B cell (primary cell): Measurements from ENCODE around the gene ATXN1. TPM values are rescaled to one million over a fixed set of nuclear protein-coding genes. Genes with fewer than 3 reads are reported as not detected.

ENCODE experiments used
- ATAC-seq: fragments of 200-7000 bp; cut with Tn5 transposase; one replicate; pipeline ENCODE4 v1.10.0; 2021; ENCODE audit warnings: low read depth, mild to moderate bottlenecking, moderate number of reproducible peaks, moderate library complexity
- CTCF ChIA-PET: fragments of 350-600 bp; sonication (Branson Sonifier 250); formaldehyde crosslinking; loops from one replicate; lab custom pipeline; 2021; ENCODE audit warnings: antibody characterized with exemption, inconsistent platforms; lab: Charles Lee
- POLR2A ChIA-PET: fragments of 350-600 bp; sonication (Branson Sonifier 250); formaldehyde crosslinking; loops from one replicate; lab custom pipeline; 2021; ENCODE audit warnings: antibody characterized with exemption; lab: Charles Lee
- DNase-seq: peaks from one replicate; pipeline ENCODE4 v3.0.0; 2013
- H2AFZ ChIP-seq: 2 replicates; pipeline ENCODE4 v1.6.1; 2012; ENCODE audit warnings: mild to moderate bottlenecking, low read depth, low read length; ENCODE audit not compliant: insufficient read depth, poor library complexity, severe bottlenecking
- H3K27ac ChIP-seq, 2 donors: 1 replicate in 1 of 2; 2 replicates in 1 of 2; pipeline ENCODE4 v1.5.1; 2012 to 2013; ENCODE audit warnings: low read length in 2 of 2, mild to moderate bottlenecking in 2 of 2, moderate library complexity in 1 of 2
- H3K27me3 ChIP-seq, 4 experiments: fragments of 200-600 bp in 1 of 4; sonication (generic) in 1 of 4; replicated peaks in 1 of 4; 1 replicate in 2 of 4; 2 replicates in 2 of 4; pipeline versions ENCODE4 v1.6.1 to v1.7.0; 2013 to 2016; ENCODE audit warnings: low read length in 3 of 4, mild to moderate bottlenecking in 2 of 4, mixed read lengths in 1 of 4, moderate library complexity in 1 of 4; ENCODE audit not compliant: insufficient read depth in 4 of 4, control insufficient read depth in 3 of 4; ENCODE audit errors: control extremely low read depth in 1 of 4
- H3K36me3 ChIP-seq, 2 experiments: replicated peaks in 1 of 2; 1 replicate in 1 of 2; 2 replicates in 1 of 2; pipeline versions ENCODE4 v1.6.1 to v1.7.1; 2013; ENCODE audit warnings: low read length in 1 of 2; ENCODE audit not compliant: insufficient read depth in 2 of 2, control insufficient read depth in 1 of 2; ENCODE audit errors: control extremely low read depth in 1 of 2, extremely low read depth in 1 of 2
- H3K4me1 ChIP-seq, 2 donors: fragments of 200-600 bp in 1 of 2; sonication (generic) in 1 of 2; 1 replicate in 1 of 2; 2 replicates in 1 of 2; pipeline versions ENCODE4 v1.5.1 to v1.6.1; 2013 to 2017; ENCODE audit warnings: low read length in 2 of 2; ENCODE audit not compliant: control insufficient read depth in 2 of 2, insufficient read depth in 2 of 2
- H3K4me2 ChIP-seq: replicated peaks from 2 replicates; pipeline ENCODE3; 2012; ENCODE audit warnings: mild to moderate bottlenecking, low read depth, low read length; ENCODE audit not compliant: poor library complexity, severe bottlenecking
- H3K4me3 ChIP-seq, 5 experiments: fragments of 200-600 bp in 1 of 5; sonication (generic) in 1 of 5; 1 replicate in 3 of 5; 2 replicates in 2 of 5; pipeline versions ENCODE4 v1.5.1 to v1.7.0; 2011 to 2016; ENCODE audit warnings: low read length in 4 of 5, mild to moderate bottlenecking in 4 of 5, low read depth in 2 of 5, control low read depth in 1 of 5, moderate library complexity in 1 of 5; ENCODE audit not compliant: insufficient read depth in 1 of 5; ENCODE audit errors: control extremely low read depth in 1 of 5, extremely low read depth in 1 of 5
- H3K79me2 ChIP-seq: fragments of 200-600 bp; sonication (generic); one replicate; pipeline ENCODE4 v1.6.0; 2016; ENCODE audit warnings: low read length; ENCODE audit not compliant: control insufficient read depth, insufficient read depth
- H3K9ac ChIP-seq: fragments of 200-600 bp; sonication (generic); 2 replicates; pipeline ENCODE4 v1.6.1; 2017; ENCODE audit warnings: mild to moderate bottlenecking, low read length, moderate library complexity
- H3K9me3 ChIP-seq, 3 donors: one replicate each; pipeline versions ENCODE4 v1.6.1 to v1.7.1; 2013; ENCODE audit warnings: low read length in 2 of 3; ENCODE audit not compliant: control insufficient read depth in 2 of 3, insufficient read depth in 1 of 3; ENCODE audit errors: control extremely low read depth in 1 of 3
- H4K20me1 ChIP-seq: 2 replicates; pipeline ENCODE4 v1.6.0; 2012; ENCODE audit warnings: mild to moderate bottlenecking, low read length; ENCODE audit not compliant: insufficient read depth, control insufficient read depth, poor library complexity, severe bottlenecking
- H3K27ac Mint-ChIP-seq: one replicate; pipeline ENCODE4 v1.8.0; 2021; ENCODE audit warnings: mixed read lengths
- H3K27me3 Mint-ChIP-seq: one replicate; pipeline ENCODE4 v1.8.0; 2021; ENCODE audit warnings: mixed read lengths
- H3K4me1 Mint-ChIP-seq: one replicate; pipeline ENCODE4 v1.8.0; 2021; ENCODE audit warnings: mixed read lengths
- H3K4me3 Mint-ChIP-seq: one replicate; pipeline ENCODE4 v1.8.0; 2021; ENCODE audit warnings: mixed read lengths
- H3K9me3 Mint-ChIP-seq: one replicate; pipeline ENCODE4 v1.8.0; 2022; ENCODE audit warnings: mixed read lengths; ENCODE audit not compliant: insufficient read depth
- EZH2 ChIP-seq: IDR thresholded peaks from 2 replicates; pipeline ENCODE4 v1.6.1; 2012; ENCODE audit warnings: borderline replicate concordance, low read depth, mild to moderate bottlenecking, moderate library complexity, low read length; ENCODE audit not compliant: insufficient read depth, poor library complexity, severe bottlenecking
- WGBS: methylation state at CpG from one replicate; pipeline ENCODE4 v1.1.5; 2013; ENCODE audit warnings: missing lambda C conversion rate; ENCODE audit not compliant: insufficient coverage; 5-methylcytosine and 5-hydroxymethylcytosine counted together
- intact Hi-C: fragments of 100-400 bp; cut with micrococcal nuclease; formaldehyde crosslinking; loops from one replicate; pipeline ENCODE4 v1.10.0; 2022
- polyA plus RNA-seq: library from polyadenylated mRNA; depleted of rRNA; stranded (reverse); fragments of >200 nt; gene quantifications from 2 replicates; pipeline ENCODE4 v1.2.3, GENCODE V29; 2012
- total RNA-seq, 2 donors: library from RNA; stranded (reverse); fragments of 120-200 nt in 1 of 2; gene quantifications; 1 replicate in 1 of 2; 2 replicates in 1 of 2; pipeline versions ENCODE4 v1.2.3 to v1.2.4, GENCODE V29; 2013 to 2022
- TF ChIP-seq, protein P1 (sequence below): fragments of 200-600 bp; IDR thresholded peaks from one replicate; pipeline ENCODE4 v1.8.0; 2022; ENCODE audit warnings: antibody characterized with exemption, mild to moderate bottlenecking

The ATXN1 gene
- total and polyA plus RNA-seq, 2 donors (not counting 1 experiment from before 2014, with no cell fraction given), result 5.7 to 63.8 TPM

DNA sequence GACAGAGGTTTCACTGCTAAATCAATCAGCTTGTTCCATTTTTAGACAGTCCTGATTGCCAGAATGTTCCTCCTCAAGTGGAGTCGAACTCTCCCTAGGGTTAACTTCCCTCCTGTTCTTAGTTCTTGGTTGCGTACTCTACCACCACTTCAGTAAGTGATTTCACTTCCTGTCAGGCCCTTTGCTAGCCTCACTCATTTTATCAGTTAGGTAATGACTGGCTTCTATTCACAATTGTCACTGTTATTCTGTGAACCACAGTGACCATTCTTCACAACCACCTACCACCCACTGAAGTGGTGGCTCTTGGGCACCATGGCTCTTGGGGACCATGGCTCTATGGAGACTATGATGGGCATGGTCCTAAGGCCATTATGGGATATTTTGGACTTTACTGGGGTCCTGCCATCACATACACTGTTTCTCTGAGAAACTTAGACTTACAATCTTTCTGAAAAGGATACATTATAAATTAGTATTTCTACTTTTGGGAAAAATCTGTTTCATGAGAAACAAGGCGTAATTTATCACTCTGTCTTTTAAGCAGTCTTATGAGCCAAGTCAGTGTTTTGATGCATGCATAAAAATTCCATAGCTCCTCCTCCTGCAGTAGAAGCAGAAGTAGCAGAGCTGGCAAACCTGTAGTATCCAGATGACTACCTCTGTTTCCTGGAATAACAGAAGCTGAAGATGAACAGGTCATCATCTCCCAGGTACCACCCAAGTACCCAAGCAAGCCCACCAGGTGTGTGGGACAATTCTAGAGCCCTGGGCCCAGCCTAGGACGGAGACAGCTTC, 66.3 kb downstream of the ATXN1 start:
- ATAC-seq (no peak), DNase-seq (no peak)
- no peaks in the 10 kb centered on the region for H3K27me3 Mint-ChIP-seq
- H3K79me2 ChIP-seq, result no peaks in the 10 kb centered on the region
- no peaks in the 10 kb centered on the region for H3K9me3 ChIP-seq
- intact Hi-C loops, result no loop called here
- H3K4me1 ChIP-seq, result peaks cover 1 to 17% of the 10 kb centered on the region in 2 donors
- 55% methylated on average over 2 of the region's 4 CpGs for WGBS
- no peak overlapping the region for H3K4me3 ChIP-seq
- H3K9me3 Mint-ChIP-seq, result no peaks in the 10 kb centered on the region
- H3K27ac ChIP-seq, result no peak overlapping the region
- no peak overlapping the region for H3K4me2 ChIP-seq
- H2AFZ ChIP-seq, result no peak overlapping the region
- POLR2A ChIA-PET, result interaction anchor here (0.7 kb wide), 1 partner anchor 183 kb away, joined by 3 read pairs; no protein-coding TSS in a partner anchor
- H3K27ac Mint-ChIP-seq, result no peak overlapping the region
- peaks cover 49% of the 10 kb centered on the region for H3K4me1 Mint-ChIP-seq
- no peaks in the 10 kb centered on the region for H3K36me3 ChIP-seq
- no peak overlapping the region for H3K9ac ChIP-seq
- TF ChIP-seq EZH2, result no peak
- TF ChIP-seq, protein P1, sequence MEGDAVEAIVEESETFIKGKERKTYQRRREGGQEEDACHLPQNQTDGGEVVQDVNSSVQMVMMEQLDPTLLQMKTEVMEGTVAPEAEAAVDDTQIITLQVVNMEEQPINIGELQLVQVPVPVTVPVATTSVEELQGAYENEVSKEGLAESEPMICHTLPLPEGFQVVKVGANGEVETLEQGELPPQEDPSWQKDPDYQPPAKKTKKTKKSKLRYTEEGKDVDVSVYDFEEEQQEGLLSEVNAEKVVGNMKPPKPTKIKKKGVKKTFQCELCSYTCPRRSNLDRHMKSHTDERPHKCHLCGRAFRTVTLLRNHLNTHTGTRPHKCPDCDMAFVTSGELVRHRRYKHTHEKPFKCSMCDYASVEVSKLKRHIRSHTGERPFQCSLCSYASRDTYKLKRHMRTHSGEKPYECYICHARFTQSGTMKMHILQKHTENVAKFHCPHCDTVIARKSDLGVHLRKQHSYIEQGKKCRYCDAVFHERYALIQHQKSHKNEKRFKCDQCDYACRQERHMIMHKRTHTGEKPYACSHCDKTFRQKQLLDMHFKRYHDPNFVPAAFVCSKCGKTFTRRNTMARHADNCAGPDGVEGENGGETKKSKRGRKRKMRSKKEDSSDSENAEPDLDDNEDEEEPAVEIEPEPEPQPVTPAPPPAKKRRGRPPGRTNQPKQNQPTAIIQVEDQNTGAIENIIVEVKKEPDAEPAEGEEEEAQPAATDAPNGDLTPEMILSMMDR, result no peak
- peaks cover 0 to 1% (median under 1%) of the 10 kb centered on the region in 4 experiments for H3K27me3 ChIP-seq
- no peaks in the 10 kb centered on the region for H4K20me1 ChIP-seq
- CTCF ChIA-PET, result interaction anchor here (0.5 to 1.0 kb wide), 2 partner anchors 12 to 69 kb away, joined by 3 read pairs; no protein-coding TSS in a partner anchor
- no peak overlapping the region for H3K4me3 Mint-ChIP-seq

DNA sequence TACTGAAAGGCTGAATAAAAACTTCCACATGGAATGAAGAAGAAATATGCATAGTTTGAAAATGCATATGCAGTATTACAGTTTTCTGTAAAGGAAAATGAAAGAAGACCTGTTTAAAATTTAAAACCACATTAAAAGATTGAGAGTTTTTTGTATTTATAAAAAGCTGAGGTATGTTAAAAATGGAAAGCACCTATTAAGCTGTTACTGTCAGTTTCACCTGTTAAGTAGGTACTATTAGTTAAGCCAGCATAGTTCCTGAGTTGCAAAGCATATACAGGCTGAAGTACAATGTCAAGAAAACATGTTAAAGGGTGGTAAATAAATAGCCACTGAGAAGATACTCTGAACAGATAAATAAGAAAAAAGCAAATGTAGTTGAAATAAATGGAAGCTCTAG, 69.9 kb downstream of the ATXN1 start:
- H3K9ac ChIP-seq, result no peak overlapping the region
- peaks cover 0 to 11% of the 10 kb centered on the region in 2 donors for H3K4me1 ChIP-seq
- H3K36me3 ChIP-seq, result no peaks in the 10 kb centered on the region
- H3K27me3 ChIP-seq, result no peaks in the 10 kb centered on the region
- no peaks in the 10 kb centered on the region for H3K27me3 Mint-ChIP-seq
- DNase-seq (no peak), ATAC-seq (no peak)
- H3K27ac ChIP-seq, result no peak overlapping the region
- H3K9me3 ChIP-seq, result no peaks in the 10 kb centered on the region
- no peaks in the 10 kb centered on the region for H3K9me3 Mint-ChIP-seq
- H3K79me2 ChIP-seq, result no peaks in the 10 kb centered on the region
- no peaks in the 10 kb centered on the region for H4K20me1 ChIP-seq
- H3K4me1 Mint-ChIP-seq, result peaks cover 43% of the 10 kb centered on the region
- H3K4me3 Mint-ChIP-seq, result peak overlapping the region; percentile 8
- POLR2A ChIA-PET, result no interaction called here
- CTCF ChIA-PET, result interaction anchor here (0.9 kb wide), 1 partner anchor 282 kb away, joined by 8 read pairs; no protein-coding TSS in a partner anchor
- H3K4me3 ChIP-seq, result no peak overlapping the region
- H2AFZ ChIP-seq, result no peak overlapping the region
- intact Hi-C loops, result no loop called here
- no peak overlapping the region for H3K4me2 ChIP-seq
- TF ChIP-seq, protein P1, result no peak
- no peak for TF ChIP-seq EZH2
- no peak overlapping the region for H3K27ac Mint-ChIP-seq
